Muscle layer of colon (tissue), 2 donors: Measurements from ENCODE around the gene CHIT1.

Experiments used
- H3K27ac ChIP-seq: one replicate; pipeline ENCODE4 v1.7.0; 2013; ENCODE audit warnings: low read depth, mild to moderate bottlenecking, low read length, moderate library complexity
- H3K27me3 ChIP-seq, 2 donors: one replicate each; pipeline ENCODE4 v1.7.0; 2013; ENCODE audit warnings: low read length in 2 of 2, mild to moderate bottlenecking in 2 of 2; ENCODE audit not compliant: insufficient read depth in 2 of 2, control insufficient read depth in 1 of 2
- H3K36me3 ChIP-seq: one replicate; pipeline ENCODE4 v1.7.0; 2013; ENCODE audit warnings: mild to moderate bottlenecking, low read length; ENCODE audit not compliant: insufficient read depth
- H3K4me1 ChIP-seq: one replicate; pipeline ENCODE4 v1.7.0; 2013; ENCODE audit warnings: mild to moderate bottlenecking, low read length; ENCODE audit not compliant: insufficient read depth
- H3K4me3 ChIP-seq, 2 donors: one replicate each; pipeline ENCODE4 v1.7.0; 2013; ENCODE audit warnings: low read length in 2 of 2, low read depth in 1 of 2, mild to moderate bottlenecking in 1 of 2, moderate library complexity in 1 of 2
- H3K9ac ChIP-seq: one replicate; pipeline ENCODE4 v1.7.0; 2013; ENCODE audit warnings: low read length
- H3K9me3 ChIP-seq: one replicate; pipeline ENCODE4 v1.7.0; 2013; ENCODE audit warnings: mild to moderate bottlenecking, low read length
- donor health status: abdominal sarcoma.
- donor health status: Adenocarcinoma of cecum.

Gene CHIT1

GRCh38 chr1:203229471-203230135, at the start of gene CHIT1:
Gene CHIT1 (minus strand): TSS chr1:203229673. CDS start chr1:203229636, 37 bp downstream.
- Histone ChIP-seq H3K36me3 (no peaks in the 10 kb centered on the region), H3K4me1 (no peaks in the 10 kb centered on the region), H3K9me3 (no peaks in the 10 kb centered on the region), H3K4me3 (no peak within 1 kb of the TSS), H3K27me3 (no peaks in the 10 kb centered on the region), H3K9ac (no peak within 1 kb of the TSS), H3K27ac (no peak within 1 kb of the TSS)

GRCh38 chr1:203278885-203279406, 49.5 kb upstream of the CHIT1 start:
- Histone ChIP-seq H3K4me1 (peaks cover 64% of the 10 kb centered on the region), H3K27ac (peak overlapping the region; percentile 93), H3K4me3 (peak overlapping the region in 1 of 2 donors; percentile 40)

GRCh38 chr1:203278082-203278884, 48.8 kb upstream of the CHIT1 start:
- no peaks in the 10 kb centered on the region for H3K9me3 ChIP-seq
- no peaks in the 10 kb centered on the region for H3K27me3 ChIP-seq
- H3K9ac ChIP-seq, result peak overlapping the region; percentile 85
- H3K27ac ChIP-seq, result peak overlapping the region; percentile 93
- peaks cover 71% of the 10 kb centered on the region for H3K4me1 ChIP-seq
- peak overlapping the region in 1 of 2 donors; percentile 40 for H3K4me3 ChIP-seq
- H3K36me3 ChIP-seq, result no peaks in the 10 kb centered on the region

More at GRCh38 chr1:203278885-203279406, 49.5 kb upstream of the CHIT1 start:
- H3K27me3 ChIP-seq, result no peaks in the 10 kb centered on the region
- H3K9ac ChIP-seq, result peak overlapping the region; percentile 80
- H3K36me3 ChIP-seq, result no peaks in the 10 kb centered on the region
- H3K9me3 ChIP-seq, result no peaks in the 10 kb centered on the region

- Histone ChIP-seq H3K27ac (peak overlapping the region; percentile 93), H3K4me1 (peaks cover 69% of the 10 kb centered on the region), H3K27me3 (no peaks in the 10 kb centered on the region), H3K9me3 (no peaks in the 10 kb centered on the region), H3K9ac (peak overlapping the region; percentile 85), H3K36me3 (no peaks in the 10 kb centered on the region), H3K4me3 (no peak overlapping the region)
These were observed 47.6 kb upstream of the CHIT1 start for GRCh38 chr1:203276916-203277545.

GRCh38 chr1:203276408-203276807, 46.9 kb upstream of the CHIT1 start:
- no peaks in the 10 kb centered on the region for H3K9me3 ChIP-seq
- peaks cover 69% of the 10 kb centered on the region for H3K4me1 ChIP-seq
- no peaks in the 10 kb centered on the region for H3K36me3 ChIP-seq
- H3K27ac ChIP-seq, result peak overlapping the region; percentile 93
- peak overlapping the region; percentile 85 for H3K9ac ChIP-seq
- no peaks in the 10 kb centered on the region for H3K27me3 ChIP-seq
- no peak overlapping the region for H3K4me3 ChIP-seq

- Histone ChIP-seq H3K9ac (no peak overlapping the region), H3K4me1 (peaks cover 76% of the 10 kb centered on the region)
These were observed 46.3 kb upstream of the CHIT1 start for GRCh38 chr1:203275656-203276272.

GRCh38 chr1:203274603-203275381, 45.3 kb upstream of the CHIT1 start:
- Histone ChIP-seq H3K27ac (peak overlapping the region; percentile 87), H3K27me3 (no peaks in the 10 kb centered on the region), H3K4me3 (no peak overlapping the region), H3K9me3 (no peaks in the 10 kb centered on the region), H3K4me1 (peaks cover 78% of the 10 kb centered on the region), H3K36me3 (no peaks in the 10 kb centered on the region), H3K9ac (peak overlapping the region; percentile 39)

More at GRCh38 chr1:203275656-203276272, 46.3 kb upstream of the CHIT1 start:
- no peaks in the 10 kb centered on the region for H3K27me3 ChIP-seq
- no peaks in the 10 kb centered on the region for H3K9me3 ChIP-seq
- no peaks in the 10 kb centered on the region for H3K36me3 ChIP-seq
- H3K27ac ChIP-seq, result peak overlapping the region; percentile 93
- no peak overlapping the region for H3K4me3 ChIP-seq

- H3K9me3 ChIP-seq, result no peaks in the 10 kb centered on the region
- H3K27ac ChIP-seq, result peak overlapping the region; percentile 87
- H3K4me3 ChIP-seq, result peak overlapping the region; percentile 41 to 42
- peak overlapping the region; percentile 39 for H3K9ac ChIP-seq
- no peaks in the 10 kb centered on the region for H3K27me3 ChIP-seq
- peaks cover 70% of the 10 kb centered on the region for H3K4me1 ChIP-seq
- H3K36me3 ChIP-seq, result no peaks in the 10 kb centered on the region
These were observed 44.6 kb upstream of the CHIT1 start for GRCh38 chr1:203273869-203274602.

- Histone ChIP-seq H3K36me3 (no peaks in the 10 kb centered on the region), H3K27me3 (no peaks in the 10 kb centered on the region), H3K4me3 (peak overlapping the region; percentile 41 to 42), H3K9ac (peak overlapping the region; percentile 39), H3K9me3 (no peaks in the 10 kb centered on the region), H3K27ac (peak overlapping the region; percentile 87), H3K4me1 (peaks cover 65% of the 10 kb centered on the region)
These were observed 43.9 kb upstream of the CHIT1 start for GRCh38 chr1:203273206-203273868.
